ENCODE data around the gene C1QL2. TPM values are rescaled to one million over a fixed set of nuclear protein-coding genes. Genes with fewer than 3 reads are reported as not detected.

The C1QL2 gene
- total RNA-seq, 1 experiment from 2014 or later: 0.81 TPM

DNA sequence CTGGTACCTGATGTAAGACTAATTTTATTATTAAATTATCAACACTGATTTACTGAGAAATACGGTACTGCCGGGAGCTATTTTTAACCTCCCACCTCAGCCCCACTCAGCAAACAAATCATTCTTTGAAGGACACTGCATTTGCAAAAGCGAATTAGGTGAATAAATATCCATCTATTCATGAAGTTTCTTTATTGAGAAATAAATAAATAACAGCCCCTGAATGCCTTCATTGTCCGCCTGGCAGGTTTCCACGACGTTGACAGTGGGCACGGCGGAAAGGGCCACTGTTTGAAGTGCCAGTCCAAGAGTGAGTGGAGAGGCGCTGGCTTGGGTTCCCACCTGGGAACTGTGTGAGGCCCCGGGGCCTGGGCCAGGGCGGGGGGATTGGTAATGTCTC is 15.7 kb downstream of the C1QL2 start:
- Histone ChIP-seq H3K27me3 (ENCODE audit: insufficient read depth, low read length) (no peaks in the 10 kb centered on the region; the same call in 1 of the 2 replicates), H2AFZ (ENCODE audit: low read length) (no peak overlapping the region), H3K9ac (ENCODE audit: extremely low read depth, insufficient read length, low read length) (no peak overlapping the region), H3K4me1 (ENCODE audit: insufficient read depth, low read length) (no peaks in the 10 kb centered on the region; the same call in 1 of the 2 replicates), H2BK5ac (ENCODE audit: insufficient read length, low read length) (no peak overlapping the region), H3K79me2 (ENCODE audit: insufficient read depth, low read length) (no peaks in the 10 kb centered on the region), H3K4ac (ENCODE audit: low read depth, low read length) (no peak overlapping the region), H3K27ac (ENCODE audit: insufficient read length, low read depth, low read length) (no peak overlapping the region), H3T11ph (ENCODE audit: low read length) (no peak overlapping the region), H4K91ac (ENCODE audit: insufficient read length, low read depth, low read length) (no peak overlapping the region), H4K20me1 (ENCODE audit: control insufficient read depth, insufficient read depth, insufficient read length) (no peaks in the 10 kb centered on the region), H2BK120ac (ENCODE audit: low read depth, low read length, poor library complexity, severe bottlenecking) (no peak overlapping the region), H4K8ac (replicated peaks; ENCODE audit: insufficient read length, low read depth, low read length) (no peak overlapping the region), H4K5ac (ENCODE audit: insufficient read length, low read depth, low read length) (no peak overlapping the region), H3K56ac (ENCODE audit: insufficient read length, low read depth, low read length) (no peak overlapping the region), H3K14ac (ENCODE audit: insufficient read depth, low read length) (no peak overlapping the region; the same call in 1 of the 2 replicates), H3K4me2 (ENCODE audit: insufficient read depth, insufficient read length, low read length) (no peak overlapping the region), H3K9me3 (ENCODE audit: control insufficient read depth, low read depth, low read length) (no peaks in the 10 kb centered on the region), H3K23ac (ENCODE audit: insufficient read length, low read depth, low read length) (no peak overlapping the region), H3K79me1 (ENCODE audit: insufficient read depth, low read depth, low read length, poor library complexity, severe bottlenecking) (no peaks in the 10 kb centered on the region), H3K23me2 (ENCODE audit: insufficient read length, low read depth, low read length, poor library complexity, severe bottlenecking) (no peaks in the 10 kb centered on the region), H3K18ac (ENCODE audit: insufficient read length, low read depth, low read length) (no peak overlapping the region), H2BK15ac (ENCODE audit: low read depth, low read length) (no peak overlapping the region), H2BK20ac (ENCODE audit: low read depth, low read length, poor library complexity, severe bottlenecking) (no peak overlapping the region), H2AK5ac (ENCODE audit: insufficient read length, low read length) (no peak overlapping the region), H2BK12ac (ENCODE audit: insufficient read length, low read depth, low read length) (no peak overlapping the region)
- Mint-ChIP-seq H3K27me3 (ENCODE audit: low read depth) (peaks cover 24% of the 10 kb centered on the region), H3K9me3 (no peaks in the 10 kb centered on the region), H3K4me3 (no peak overlapping the region), H3K36me3 (ENCODE audit: insufficient read depth in 1 of 3, low read depth in 3 of 3) (no peaks in the 10 kb centered on the region), H3K4me1 (peaks cover 25 to 35% of the 10 kb centered on the region in 2 experiments), H3K27ac (no peak overlapping the region)
- no CpG with 5 or more reads among the region's 11 CpGs for WGBS (ENCODE audit: extremely low coverage, insufficient read length, low lambda C conversion rate)
- DNase-seq: no peak
- TF ChIP-seq, protein P1, sequence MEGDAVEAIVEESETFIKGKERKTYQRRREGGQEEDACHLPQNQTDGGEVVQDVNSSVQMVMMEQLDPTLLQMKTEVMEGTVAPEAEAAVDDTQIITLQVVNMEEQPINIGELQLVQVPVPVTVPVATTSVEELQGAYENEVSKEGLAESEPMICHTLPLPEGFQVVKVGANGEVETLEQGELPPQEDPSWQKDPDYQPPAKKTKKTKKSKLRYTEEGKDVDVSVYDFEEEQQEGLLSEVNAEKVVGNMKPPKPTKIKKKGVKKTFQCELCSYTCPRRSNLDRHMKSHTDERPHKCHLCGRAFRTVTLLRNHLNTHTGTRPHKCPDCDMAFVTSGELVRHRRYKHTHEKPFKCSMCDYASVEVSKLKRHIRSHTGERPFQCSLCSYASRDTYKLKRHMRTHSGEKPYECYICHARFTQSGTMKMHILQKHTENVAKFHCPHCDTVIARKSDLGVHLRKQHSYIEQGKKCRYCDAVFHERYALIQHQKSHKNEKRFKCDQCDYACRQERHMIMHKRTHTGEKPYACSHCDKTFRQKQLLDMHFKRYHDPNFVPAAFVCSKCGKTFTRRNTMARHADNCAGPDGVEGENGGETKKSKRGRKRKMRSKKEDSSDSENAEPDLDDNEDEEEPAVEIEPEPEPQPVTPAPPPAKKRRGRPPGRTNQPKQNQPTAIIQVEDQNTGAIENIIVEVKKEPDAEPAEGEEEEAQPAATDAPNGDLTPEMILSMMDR (conservative IDR thresholded peaks at IDR 0.05): no peak
